Measurements from ENCODE around the gene IFNA17. TPM values are rescaled to one million over a fixed set of nuclear protein-coding genes. Genes with fewer than 3 reads are reported as not detected.

IFNA17 gene
- total RNA-seq = not detected in 2 replicates

DNA sequence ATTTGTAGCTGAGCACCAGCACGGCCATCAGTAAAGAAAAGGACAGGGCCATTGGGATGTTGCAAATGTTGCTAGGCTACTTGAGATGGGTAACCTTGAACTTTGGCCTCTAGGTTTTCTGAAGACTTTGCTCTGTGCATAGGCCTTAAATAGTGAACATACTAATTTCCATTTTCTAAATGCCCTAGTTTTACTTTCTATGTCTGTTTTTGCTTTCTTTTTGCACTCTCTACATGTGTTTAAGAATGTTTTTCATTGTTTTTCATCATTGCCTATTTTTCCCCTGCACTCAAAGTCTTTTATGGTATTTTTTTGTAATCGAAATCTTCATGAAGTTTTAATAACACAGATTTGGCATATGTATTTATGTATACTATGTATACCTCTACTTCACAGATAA, at the start of gene IFNA17:
IFNA17 (minus strand) TSS at position 101 of the 400 bp plus-strand sequence; CDS start at position 52, 49 bp downstream.

DNA sequence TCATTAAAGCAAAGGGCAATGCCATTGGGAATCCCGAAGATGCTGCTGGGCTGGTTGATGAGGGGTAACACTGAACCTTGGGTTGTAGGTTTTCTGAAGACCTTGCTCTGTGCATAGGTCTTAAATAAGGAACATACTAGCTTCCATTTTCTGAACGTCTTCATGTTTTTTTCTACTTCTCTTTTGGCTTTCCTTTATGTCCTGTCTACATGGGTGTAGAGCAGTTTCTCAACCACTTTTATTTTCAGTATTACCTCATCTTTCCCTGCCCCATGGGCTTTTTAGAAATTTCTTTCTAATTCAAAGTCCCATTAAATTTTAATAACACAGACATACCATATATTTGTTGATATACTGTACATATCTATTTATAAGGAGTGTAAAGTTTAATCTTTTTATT, 11.9 kb upstream of the IFNA17 start, which contains the start of gene IFNA14:
IFNA14 (minus strand) TSS at position 95 of the 400 bp plus-strand sequence; CDS start at position 25, 70 bp downstream.

DNA sequence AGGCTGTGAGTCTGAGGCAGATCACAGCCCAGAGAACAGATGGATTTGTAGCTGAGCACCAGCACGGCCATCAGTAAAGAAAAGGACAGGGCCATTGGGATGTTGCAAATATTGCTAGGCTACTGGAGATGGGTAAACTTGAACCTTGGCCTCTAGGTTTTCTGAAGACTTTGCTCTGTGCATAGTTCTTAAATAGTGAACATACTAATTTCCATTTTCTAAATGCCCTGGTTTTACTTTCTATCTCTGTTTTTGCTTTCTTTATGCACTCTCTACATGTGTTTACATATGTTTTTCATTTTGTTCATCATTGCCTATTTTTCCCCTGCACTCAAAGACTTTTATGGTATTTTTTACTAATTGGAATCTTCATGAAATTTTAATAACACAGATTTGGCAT, 10.8 kb downstream of the IFNA17 start, which contains the start of gene IFNA16:
IFNA16 (minus strand) TSS at position 101 of the 400 bp plus-strand sequence; CDS start at position 95, 6 bp downstream.

DNA sequence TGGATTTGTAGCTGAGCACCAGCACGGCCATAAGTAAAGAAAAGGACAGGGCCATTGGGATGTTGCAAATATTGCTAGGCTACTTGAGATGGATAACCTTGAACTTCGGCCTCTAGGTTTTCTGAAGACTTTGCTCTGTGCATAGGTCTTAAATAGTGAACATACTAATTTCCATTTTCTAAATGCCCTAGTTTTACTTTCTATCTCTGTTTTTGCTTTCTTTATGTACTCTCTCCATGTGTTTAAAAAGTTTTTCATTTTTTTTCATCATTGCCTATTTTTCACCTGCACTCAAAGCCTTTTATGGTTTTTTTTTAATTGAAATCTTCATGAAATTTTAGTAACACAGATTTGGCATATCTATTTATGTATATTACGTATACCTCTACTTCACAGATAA, 21.0 kb downstream of the IFNA17 start, which contains the start of gene IFNA10:
IFNA10 (minus strand) TSS at position 101 of the 400 bp plus-strand sequence; CDS start at position 55, 46 bp downstream.

DNA sequence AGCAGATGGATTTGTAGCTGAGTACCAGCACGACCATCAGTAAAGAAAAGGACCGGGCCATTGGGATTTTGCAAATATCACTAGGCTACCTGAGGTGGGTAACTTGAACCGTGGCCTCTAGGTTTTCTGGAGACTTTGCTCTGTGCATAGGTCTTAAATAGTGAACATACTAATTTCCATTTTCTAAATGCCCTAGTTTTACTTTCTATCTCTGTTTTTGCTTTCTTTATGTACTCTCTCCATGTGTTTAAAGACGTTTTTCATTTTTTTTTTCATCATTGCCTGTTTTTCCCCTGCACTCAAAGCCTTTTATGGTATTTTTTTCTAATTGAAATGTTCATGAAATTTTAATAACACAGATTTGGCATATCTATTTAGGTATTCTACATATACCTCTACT, 25.9 kb downstream of the IFNA17 start, which contains the start of gene IFNA7:
IFNA7 (minus strand) TSS at position 101 of the 400 bp plus-strand sequence; CDS start at position 61, 40 bp downstream.

DNA sequence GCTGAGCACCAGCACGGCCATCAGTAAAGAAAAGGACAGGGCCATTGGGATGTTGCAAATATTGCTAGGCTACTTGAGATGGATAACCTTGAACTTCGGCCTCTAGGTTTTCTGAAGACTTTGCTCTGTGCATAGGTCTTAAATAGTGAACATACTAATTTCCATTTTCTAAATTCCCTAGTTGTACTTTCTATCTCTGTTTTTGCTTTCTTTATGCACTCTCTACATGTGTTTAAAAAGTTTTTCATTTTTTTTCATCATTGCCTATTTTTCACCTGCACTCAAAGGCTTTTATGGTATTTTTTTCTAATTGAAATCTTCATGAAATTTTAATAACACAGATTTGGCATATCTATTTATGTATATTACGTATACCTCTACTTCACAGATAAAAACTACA, 40.5 kb downstream of the IFNA17 start, which contains the start of gene IFNA4:
IFNA4 (minus strand) TSS at position 101 of the 400 bp plus-strand sequence; CDS start at position 45, 56 bp downstream.

Other genes with a start within 250 kb of the IFNA17 start
- 14.5 and 19.0 TPM in 2 replicates for gene HACD4, start 196.6 kb downstream of the IFNA17 start, total RNA-seq
- not detected in 2 replicates for gene IFNB1, start 150.3 kb downstream of the IFNA17 start, total RNA-seq
- gene IFNW1, start 86.4 kb downstream of the IFNA17 start, total RNA-seq = not detected in 2 replicates
- gene IFNA21, start 61.6 kb downstream of the IFNA17 start, total RNA-seq = not detected in 2 replicates
- not detected in 2 replicates for gene IFNA4, start 40.6 kb downstream of the IFNA17 start, total RNA-seq
- gene IFNA7, start 26.0 kb downstream of the IFNA17 start, total RNA-seq = not detected in 2 replicates
- not detected in 2 replicates for gene IFNA10, start 21.1 kb downstream of the IFNA17 start, total RNA-seq
- not detected in 2 replicates for gene IFNA16, start 10.9 kb downstream of the IFNA17 start, total RNA-seq
- not detected in 2 replicates for gene IFNA14, start 11.8 kb upstream of the IFNA17 start, total RNA-seq
- gene IFNA5, start 77.1 kb upstream of the IFNA17 start, total RNA-seq = 0.32 TPM in 1 of 2 replicates, not detected in the other
- 56.6 and 68.8 TPM in 2 replicates for gene KLHL9, start 107.2 kb upstream of the IFNA17 start, total RNA-seq
- gene IFNA6, start 122.7 kb upstream of the IFNA17 start, total RNA-seq = not detected in 2 replicates
- gene IFNA13, start 139.8 kb upstream of the IFNA17 start, total RNA-seq = not detected in 2 replicates
- gene IFNA2, start 157.2 kb upstream of the IFNA17 start, total RNA-seq = not detected in 2 replicates
- gene IFNA8, start 180.9 kb upstream of the IFNA17 start, total RNA-seq = not detected in 2 replicates
- not detected in 2 replicates for gene IFNA1, start 212.2 kb upstream of the IFNA17 start, total RNA-seq